Measurements from ENCODE around the gene KIF6.

- TF ChIP-seq CTCF (IDR thresholded peaks at IDR 0.05) (no peak), POLR2A (IDR thresholded peaks at IDR 0.05) (no peak)
Observed at GRCh38 chr6:39695447-39695846, 29.8 kb downstream of the KIF6 start.
